Glomerular visceral epithelial cell (primary cell): Measurements from ENCODE around the gene EBPL.
A peak's percentile ranks its signal among the peaks of the same experiment; 100 is the strongest.

Experiments used
- DNase-seq: peaks from one replicate; pipeline ENCODE4 v3.0.0-alpha.2; 2016; ENCODE audit errors: extremely low spot score

Gene EBPL

DNA sequence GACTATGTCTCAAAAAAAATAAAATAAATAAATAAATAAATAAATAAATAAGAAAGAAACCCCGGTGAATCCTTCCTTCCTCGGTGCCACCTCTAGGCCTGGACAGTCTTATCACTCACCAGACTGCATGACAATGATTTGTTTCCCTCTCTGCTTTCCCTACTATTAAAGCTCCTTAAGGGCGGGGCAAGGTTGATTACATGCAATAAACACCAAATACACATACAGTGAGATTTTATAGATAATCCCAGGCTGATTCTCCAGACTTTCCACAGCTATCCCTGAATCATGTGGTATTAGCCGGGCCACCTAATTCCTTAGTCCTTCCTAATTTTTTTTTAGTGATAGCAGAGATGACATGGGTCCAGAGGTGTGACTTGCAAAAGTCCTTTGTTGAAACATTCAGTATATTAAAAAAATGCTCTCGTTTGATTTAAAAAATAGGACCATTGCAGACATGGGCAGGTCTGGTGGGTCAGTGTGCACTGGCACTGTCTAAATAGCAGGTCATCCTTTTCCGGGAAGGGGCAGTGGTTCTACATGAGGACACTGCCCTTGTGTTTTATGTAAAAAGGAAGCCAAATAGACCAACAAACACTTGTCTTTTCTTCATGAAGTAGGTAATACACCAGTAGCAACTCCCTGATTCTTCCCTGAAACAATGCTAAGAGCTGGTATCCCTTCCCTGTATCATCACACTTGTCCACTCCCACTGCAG lies 14.5 kb downstream of the EBPL start:
- DNase-seq, result no peak

DNA sequence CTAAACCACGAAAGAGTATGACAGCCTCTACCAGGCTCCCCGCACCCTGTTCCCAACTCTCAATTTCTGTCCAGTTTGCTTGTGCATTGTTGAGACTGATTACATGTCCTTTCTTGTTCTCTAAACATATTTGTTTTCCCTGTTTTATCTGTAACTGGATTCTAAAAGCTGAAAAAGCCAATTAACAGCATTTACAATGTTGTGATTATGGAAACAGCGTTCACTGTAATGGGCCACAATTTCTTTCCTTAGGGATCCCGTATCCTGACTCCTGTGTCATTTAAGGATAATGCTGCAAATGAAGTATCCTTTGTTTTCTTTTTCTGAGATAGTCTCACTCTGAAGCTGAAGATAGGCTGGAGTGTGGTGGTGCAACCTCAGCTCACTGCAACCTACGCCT lies 20.5 kb downstream of the EBPL start:
- no peak for DNase-seq

DNA sequence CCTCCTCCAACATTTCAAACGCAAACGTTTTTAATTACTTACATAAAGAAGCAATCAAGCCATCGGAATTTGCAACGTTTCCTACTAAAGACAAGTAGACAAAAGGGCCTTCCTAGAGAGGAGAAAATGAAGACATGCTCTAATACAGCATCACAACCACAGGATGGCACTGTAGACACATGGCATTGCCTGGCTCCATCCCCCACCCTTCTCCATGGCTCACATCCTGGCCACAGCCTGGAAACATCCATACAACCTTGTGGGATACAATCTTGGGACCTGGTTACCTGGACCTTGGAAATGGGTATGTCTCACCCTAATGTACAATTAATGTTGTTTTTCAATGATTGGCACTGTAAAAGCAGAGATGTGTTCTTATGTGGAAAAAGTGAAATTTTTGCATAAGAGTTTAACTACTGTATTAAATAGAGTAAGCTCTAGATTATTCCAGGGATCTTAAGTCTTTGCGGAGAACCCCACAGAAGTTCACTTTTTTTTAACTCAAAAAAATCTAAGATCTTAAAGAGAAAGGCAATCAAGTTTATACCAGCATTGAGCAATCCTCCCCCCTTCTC lies 21.5 kb downstream of the EBPL start:
- peak; percentile 78 for DNase-seq

DNA sequence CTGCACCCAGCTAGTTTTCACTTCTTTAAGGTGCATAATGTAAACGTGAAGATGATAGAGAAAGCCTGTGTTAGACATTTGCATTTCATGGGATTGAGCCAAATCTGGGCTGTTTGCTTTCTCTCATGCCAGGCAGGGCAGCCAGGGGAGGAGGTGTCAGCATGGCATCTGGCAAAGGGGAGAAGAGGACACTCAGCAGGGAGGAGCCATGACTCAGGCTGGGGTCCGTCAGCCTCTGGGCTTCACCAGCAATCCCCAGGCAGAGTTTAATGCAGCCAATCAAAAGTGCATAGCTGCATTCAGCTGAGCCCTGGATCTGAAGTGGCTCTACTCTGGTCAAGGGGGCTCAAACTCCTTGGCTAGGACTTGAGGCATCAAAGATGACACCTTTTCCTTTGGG lies 23.5 kb downstream of the EBPL start:
- peak; percentile 17 for DNase-seq

DNA sequence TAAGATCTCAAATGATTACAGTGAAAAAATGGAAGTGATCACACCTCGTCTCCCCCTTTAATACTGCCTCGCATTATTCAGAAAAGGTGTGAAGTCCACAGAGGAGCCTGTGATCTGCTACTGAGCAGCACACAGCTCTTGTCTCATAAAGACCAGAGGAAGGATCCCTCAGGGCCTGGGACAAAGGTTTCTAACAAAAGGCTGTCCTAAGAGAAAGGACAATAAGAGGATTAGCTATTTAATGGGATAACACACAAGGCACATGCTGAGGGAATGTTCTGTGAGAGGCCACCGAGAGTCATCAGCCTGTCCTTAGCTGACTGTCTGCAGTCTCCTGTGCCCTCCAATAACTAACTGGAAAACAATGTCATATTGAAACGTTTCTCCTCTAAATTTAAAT lies 26.7 kb downstream of the EBPL start:
- DNase-seq, result no peak

DNA sequence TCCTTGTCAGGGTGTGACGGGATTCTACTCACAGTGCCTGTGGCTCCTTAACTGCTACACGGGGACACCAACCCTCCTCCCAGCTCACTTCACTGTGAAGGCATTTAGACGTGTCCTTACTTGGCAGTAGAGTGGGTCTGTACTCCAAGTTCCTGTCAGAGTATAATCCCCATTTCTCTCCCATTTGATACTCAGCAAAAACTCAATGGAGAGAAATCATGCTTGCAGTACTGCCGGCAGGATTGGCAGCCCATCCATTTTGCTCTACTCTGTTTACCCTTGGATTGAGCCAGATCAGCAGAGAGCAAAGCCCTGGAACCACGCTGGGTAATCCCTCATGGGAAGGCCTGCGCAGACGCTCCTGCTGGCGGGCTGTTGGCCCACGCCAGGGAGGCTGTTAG lies 34.0 kb downstream of the EBPL start:
- DNase-seq, result no peak

DNA sequence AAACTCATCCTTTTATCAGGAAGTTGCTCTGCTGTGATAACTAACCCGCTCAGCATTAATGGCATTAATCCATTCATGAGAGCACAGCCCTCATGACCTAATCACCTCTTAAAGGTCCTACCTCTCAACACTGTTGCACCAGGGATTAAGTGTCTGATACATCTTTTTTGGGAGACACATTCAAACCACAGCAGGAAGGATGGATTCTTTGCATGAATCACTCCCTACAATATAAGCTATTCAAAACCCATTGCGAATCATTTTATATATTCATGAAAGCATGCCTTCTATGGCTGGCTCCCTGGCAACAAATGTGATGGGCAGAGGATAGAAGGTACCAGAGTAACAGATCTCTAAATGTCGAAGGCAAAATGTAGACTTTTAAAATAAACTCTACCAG lies 35.4 kb downstream of the EBPL start:
- no peak for DNase-seq

DNA sequence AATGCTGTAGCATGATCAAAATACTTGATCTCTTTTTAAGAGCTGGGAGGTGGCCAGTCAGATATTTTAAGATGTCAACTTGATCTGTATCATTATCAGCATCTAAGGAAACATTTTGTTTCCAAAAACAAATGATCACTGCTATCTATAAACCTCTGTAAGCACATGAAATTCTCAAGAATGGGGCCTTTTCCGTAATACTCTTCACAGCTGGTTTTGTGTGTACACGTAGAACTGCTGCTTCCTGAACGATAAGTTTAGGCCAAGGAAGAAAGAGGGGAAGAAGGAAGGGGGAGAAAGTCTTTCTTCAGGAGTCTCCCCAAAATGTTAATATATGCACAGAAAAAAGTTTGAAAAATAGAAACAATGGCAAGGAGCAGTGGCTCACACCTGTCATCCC lies 37.3 kb downstream of the EBPL start:
- DNase-seq, result no peak

DNA sequence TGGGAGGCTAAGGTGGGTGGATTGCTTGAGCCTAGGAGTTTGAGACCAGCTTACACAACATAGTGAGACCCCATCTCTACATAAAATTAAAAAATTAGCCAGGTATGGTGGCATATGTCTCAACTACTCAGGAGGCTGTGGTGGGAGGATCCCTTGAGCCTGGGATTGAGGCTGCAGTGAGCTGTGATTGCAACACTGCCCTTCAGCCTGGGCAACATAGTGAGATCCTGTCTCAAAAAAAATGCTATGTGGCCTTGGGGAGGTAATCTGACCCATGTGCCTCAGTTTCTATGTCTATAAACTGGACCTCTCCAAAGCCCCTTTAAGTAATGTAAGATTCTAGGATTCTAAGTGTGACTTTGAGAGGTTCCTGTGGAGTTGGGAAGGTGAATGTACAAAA lies 37.8 kb downstream of the EBPL start:
- no peak for DNase-seq

DNA sequence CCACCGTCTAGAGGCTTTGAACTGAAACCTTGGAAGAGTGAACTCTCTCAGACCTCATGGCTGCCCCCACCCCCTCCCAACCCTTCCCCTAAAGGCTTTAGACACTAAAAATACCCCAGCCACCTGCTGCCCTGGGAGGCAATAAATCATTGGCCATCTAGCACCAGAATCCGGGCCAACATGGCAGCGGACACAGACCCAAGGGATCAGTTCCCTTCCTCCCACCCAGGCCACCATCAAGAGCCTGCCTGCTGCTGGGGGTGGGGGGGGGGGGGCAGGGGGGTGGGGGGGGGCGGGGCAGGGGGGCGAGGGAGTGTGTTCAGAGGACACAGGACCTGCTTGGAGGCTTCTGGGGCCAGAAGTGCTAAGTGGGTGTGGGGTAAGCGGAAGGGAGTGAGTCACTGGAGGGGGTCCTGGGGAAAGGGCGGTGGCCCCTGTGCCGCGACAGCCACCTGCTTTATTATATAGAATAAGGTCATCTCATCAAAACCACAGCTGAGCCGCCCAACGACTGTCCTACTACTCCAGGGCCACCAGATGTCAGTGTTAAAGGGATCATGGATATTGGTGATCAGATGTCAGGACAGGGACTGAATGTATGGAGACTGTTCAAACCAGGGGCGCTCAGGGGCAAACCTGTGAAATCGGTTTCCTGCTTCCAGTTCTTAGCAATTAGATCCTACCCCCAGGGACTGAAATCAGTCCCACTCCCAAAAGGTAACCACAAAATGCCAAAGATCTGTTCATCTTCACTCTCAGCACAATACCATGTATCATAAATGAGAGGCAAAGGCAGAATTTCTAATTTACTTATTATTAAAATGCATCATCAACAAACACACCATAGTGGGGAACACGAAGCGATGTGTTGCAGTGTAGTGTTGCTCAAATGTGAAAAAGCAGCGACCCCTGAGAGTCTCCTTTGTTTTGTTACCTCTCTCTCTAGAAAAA lies 38.7 kb downstream of the EBPL start:
- peak; percentile 37 for DNase-seq

DNA sequence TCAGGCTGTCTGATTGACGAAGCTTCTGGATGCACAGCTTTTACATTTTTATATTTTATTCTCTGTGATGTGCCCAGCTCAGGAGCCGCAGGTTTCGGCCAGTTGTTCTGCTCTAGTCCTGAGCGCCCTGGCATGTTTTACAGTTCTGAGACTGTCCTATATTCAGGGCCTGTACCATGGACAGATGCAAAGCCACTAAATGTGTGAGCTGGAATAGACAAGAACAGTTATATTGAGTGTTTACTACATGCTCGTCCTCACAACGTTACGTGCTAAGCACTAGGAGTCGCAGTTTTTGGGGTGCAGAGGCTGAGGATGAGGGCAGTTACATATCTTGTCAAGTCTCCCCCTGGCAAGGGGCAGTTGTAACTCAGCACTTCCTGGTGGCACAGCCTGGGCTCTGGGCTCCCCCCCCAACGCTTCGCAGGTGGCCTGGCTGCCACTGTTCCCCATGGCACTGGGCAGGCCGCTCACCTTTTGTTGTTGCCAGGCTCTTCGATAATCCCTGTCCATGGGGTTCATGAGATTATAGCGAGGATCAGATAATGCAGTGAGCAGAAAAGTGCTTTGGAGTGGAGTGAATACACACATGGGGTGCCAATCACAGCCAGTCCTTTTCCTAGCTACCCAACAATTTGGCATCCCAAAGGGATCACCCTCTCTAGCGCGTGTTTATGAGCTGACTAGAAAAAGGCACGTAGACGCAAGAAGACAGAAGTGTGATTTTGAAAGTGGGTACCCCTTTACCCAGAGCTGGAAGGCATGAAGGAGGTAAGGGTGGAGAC lies 39.5 kb downstream of the EBPL start:
- DNase-seq, result no peak

DNA sequence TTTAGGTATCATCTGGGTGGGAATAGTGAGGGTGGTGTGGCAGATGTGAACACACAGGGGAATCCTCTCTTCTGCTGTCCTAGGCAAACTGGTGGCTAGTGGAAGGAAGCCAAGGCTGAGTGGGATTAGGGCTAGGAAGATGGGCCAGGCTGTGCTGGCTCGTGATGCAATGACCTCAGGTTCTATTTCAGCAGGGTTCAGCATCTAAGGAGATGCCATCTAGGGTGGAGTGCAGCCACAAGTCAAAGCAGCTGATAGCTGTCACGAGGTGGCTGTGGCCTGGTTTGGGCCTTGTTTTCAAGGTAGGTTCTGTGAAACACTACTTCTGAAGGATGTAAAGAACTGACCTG lies 41.3 kb downstream of the EBPL start:
- DNase-seq, result no peak

DNA sequence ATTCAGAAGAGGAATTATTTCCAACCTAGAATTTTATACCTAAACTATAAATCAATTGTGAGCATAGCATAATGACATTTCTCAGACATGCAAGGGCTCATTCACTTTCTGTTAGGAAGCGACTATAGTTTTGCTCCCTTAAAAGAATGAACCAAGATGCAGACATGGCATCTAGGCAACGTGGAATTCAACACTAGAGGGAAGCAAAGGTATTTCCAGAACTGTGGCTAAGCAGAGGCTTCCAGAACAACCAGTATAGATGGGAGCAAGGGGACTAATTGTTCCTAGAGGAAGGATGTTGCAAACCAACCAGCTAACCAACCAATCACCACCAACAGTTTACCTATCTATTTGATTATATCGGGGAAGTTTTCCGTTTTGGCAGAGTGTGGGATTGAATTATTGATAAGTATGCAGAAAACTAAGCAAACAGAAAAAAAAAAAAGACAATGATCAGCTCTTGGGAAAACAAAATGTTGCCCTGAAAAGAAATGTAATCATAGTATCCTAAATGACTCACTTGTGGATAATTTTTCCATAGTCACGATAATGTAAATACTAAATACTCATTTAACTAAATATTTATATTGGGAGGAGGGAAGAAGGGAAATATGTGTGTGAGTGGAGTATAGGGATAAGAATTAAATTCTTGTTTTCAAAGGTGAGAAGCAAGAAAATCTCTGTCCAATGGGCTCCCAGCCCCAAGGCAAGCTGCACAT lies 41.9 kb downstream of the EBPL start:
- DNase-seq, result peak; percentile 25

DNA sequence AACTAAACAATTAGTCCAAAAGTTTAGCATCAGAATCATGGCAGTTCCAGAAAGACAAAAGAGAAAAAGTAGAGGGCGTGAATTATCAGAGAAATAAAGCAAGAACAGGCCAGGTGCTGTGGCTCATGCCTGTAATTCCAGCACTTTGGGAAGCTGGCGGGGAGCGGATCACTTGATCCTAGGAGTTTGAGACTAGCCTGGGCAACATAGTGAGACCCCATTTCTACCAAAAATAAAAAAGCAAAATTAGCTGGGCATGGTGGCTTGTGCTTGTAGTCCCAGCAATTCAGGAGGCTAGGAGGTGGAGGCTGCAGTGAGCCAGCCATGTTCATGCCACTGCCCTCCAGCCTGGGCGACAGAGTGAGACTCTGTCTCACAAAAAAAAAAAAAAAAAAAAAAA lies 44.6 kb downstream of the EBPL start:
- no peak for DNase-seq

DNA sequence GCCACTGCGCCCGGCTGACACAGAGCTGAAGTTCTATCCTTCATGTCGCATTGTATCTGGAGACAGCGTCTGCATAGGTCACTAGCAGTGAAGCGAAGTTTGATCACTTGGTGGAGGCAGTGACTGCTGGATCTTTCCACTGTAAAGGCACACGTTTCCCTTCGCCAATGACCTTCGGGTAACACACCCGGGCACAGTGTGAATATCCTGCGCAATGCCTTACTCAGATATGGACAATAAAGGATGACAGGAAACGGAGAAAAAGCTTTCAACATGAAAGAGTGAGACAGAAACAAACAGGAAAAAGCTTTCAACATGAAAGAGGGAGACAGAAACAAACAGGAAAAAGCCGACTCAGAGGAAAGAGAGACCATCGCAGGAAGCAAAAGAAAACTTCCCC lies 45.8 kb downstream of the EBPL start:
- DNase-seq, result no peak

DNA sequence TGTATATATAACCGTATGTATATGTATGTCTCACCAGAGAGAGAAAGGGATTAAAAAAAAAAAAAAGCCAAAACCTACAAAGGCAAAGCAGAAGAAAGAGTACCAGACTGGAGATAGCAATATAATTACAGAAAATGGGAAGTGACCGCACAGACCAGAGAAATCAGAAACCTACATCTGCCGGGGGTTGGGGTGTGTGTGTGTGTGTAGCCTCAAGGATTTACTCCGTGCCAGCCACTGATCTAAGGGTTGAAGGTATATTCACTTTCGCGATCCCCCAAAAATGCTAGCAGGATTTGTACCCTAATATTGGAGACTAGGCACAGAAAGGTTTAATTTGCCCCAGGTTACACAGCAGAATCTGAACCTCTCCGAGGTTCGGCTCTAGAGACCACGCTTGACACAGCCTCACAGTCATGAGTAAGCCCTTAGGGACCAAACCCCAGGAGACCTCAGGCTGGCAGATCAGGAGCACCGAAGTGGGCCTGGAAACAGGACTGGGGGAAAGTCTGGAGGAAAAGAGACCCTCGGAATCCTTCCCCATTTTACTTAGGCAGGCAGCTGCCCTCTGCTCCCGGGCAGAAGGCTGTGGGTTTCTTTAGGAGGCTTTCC lies 48.1 kb downstream of the EBPL start:
- DNase-seq, result no peak

DNA sequence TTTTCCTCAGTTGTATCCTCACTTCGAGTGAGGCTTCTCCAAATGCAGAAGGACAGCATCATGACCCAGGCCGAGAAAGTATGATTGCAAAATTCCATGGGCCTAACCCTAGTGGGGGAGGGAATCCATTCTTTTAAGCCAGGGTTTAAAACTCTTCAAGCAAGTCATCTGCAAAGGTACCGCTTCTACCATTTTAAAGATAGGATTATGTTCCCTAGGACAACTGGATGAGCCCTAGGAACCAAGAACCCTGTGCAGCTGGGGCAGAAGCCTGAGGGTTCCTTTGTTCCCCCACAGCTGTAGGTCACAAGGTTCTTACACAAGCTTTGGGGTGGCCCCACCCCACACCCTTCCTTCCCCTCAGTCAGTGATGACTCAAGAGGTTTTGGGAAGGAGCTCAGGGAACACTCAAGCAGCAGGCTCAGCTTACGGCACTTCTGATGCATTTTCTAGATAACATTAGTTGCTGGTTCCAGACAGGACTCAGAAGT lies 49.4 kb downstream of the EBPL start:
- DNase-seq, result no peak

DNA sequence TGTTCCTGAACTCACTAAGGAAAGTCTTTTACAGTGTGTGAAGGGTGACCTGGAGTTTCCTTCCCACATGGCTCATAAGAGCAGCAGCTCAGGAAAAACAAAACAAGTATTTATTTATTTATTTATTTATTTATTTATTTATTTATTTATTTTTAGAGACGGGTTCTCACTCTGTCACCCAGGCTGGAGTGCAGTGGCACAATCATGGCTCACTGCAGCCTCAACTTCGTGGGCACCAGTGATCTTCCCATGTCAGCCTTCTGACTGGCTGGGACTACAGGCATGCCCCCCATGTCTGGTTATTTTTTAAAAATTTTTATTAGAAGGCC lies 52.6 kb downstream of the EBPL start:
- no peak for DNase-seq

DNA sequence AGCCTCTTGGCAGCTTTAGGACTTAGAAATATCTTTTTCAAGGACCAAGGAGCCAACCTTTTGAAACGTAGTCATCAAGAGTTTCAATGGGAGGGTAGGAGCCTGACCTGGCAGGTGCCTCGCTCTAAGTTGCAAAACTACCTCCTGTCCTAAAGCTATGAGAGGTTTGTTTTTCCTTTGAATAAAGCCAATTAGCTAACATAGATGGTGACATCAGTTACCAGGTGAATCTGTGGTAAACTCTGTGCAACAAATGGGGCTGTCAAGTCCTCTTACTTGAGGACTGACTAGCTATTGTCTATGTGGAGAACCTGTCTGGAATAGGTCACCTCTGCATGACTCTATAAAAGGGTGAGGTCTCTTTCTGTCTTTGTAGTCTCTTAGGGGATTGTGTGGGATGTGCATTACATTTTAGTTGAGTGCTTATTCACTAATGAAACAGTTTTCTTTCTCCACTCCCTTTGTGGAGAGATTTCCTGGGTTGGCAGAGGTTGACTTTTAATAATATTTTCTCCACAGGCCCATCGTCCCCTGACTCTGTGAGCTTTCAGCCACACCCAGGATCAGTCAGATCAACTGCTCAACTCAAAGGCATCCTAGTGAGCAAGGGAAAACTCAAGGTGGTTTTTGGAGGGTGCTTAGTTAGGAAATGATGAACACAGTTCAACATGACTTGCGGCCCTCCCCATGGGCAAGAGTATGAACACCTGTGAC lies 53.1 kb downstream of the EBPL start:
- DNase-seq, result no peak

DNA sequence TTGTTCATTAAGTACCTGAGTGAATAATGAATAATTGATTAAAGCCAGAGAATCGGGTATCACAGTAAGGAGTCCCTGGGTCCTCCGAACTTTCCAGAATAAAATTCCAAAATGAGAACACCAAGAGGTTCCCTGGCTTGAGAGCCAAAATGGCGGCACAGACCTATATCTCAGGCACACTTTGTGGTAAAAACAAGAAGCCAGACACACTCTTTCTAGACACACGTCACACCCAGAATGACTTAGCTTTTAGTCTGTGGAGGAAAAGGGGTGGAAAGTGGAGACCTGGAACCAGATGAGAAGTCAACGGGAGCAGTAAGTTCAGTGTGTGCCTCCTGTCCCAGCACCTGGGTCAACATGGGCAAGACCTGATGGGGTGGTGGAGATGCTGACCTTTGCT lies 54.6 kb downstream of the EBPL start:
- no peak for DNase-seq
